ENCODE measurements around the gene ADGRG1.

DNA sequence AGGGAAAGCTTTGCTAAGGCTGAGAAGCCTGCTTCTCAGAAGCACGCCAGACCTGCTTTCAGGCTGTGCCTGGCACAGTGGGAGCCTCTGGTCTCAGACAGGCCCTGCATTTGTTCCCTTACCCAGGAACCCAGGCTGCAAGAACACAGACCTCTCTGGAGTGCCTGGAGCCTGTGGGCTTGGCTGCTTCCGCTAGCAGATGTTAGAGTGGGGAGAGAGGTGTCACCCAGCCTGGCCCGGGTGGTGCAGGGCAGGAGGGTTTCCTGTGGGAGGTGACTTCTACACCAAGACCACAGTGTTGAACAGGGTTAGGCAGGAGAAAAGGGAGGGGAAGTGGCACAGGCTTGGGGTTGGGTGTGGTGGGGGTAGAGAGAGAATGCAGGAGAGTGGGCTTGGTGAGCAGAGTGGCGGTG, 35.8 kb upstream of the ADGRG1 start:
- TF ChIP-seq POLR2AphosphoS5 (IDR thresholded peaks at IDR 0.05; ENCODE audit: low read depth, low read length) (no peak), TAF1 (IDR thresholded peaks at IDR 0.05; ENCODE audit: borderline replicate concordance, insufficient read depth, low read length) (no peak), SIN3A (IDR thresholded peaks at IDR 0.05; ENCODE audit: borderline replicate concordance, insufficient read depth, low read length) (no peak), FOXP2 (optimal IDR thresholded peaks at IDR 0.05; ENCODE audit: borderline replicate concordance, extremely low read depth, extremely low read length, insufficient read depth) (no peak)
- TF ChIP-seq, protein P1, sequence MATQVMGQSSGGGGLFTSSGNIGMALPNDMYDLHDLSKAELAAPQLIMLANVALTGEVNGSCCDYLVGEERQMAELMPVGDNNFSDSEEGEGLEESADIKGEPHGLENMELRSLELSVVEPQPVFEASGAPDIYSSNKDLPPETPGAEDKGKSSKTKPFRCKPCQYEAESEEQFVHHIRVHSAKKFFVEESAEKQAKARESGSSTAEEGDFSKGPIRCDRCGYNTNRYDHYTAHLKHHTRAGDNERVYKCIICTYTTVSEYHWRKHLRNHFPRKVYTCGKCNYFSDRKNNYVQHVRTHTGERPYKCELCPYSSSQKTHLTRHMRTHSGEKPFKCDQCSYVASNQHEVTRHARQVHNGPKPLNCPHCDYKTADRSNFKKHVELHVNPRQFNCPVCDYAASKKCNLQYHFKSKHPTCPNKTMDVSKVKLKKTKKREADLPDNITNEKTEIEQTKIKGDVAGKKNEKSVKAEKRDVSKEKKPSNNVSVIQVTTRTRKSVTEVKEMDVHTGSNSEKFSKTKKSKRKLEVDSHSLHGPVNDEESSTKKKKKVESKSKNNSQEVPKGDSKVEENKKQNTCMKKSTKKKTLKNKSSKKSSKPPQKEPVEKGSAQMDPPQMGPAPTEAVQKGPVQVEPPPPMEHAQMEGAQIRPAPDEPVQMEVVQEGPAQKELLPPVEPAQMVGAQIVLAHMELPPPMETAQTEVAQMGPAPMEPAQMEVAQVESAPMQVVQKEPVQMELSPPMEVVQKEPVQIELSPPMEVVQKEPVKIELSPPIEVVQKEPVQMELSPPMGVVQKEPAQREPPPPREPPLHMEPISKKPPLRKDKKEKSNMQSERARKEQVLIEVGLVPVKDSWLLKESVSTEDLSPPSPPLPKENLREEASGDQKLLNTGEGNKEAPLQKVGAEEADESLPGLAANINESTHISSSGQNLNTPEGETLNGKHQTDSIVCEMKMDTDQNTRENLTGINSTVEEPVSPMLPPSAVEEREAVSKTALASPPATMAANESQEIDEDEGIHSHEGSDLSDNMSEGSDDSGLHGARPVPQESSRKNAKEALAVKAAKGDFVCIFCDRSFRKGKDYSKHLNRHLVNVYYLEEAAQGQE (IDR thresholded peaks at IDR 0.05; ENCODE audit: insufficient read depth in 1 of 2, low read depth in 2 of 2, low read length in 2 of 2): no peak

All from PFSK-1 (cell line).